Smooth muscle cell (in vitro differentiated cells): Measurements from ENCODE around the gene TLCD3A. TPM values are rescaled to one million over a fixed set of nuclear protein-coding genes. Genes with fewer than 3 reads are reported as not detected.

ENCODE experiments used
- DNase-seq: peaks from one replicate; lab custom pipeline; 2025; ENCODE audit not compliant: unreplicated experiment; lab: John Stamatoyannopoulos, UW
- H2AFZ ChIP-seq: fragments of 200-600 bp; sonication (generic); 2 replicates; pipeline ENCODE4 v1.6.0; 2016; ENCODE audit warnings: antibody characterized with exemption, low read depth, mild to moderate bottlenecking
- H3F3A ChIP-seq: fragments of 200-600 bp; sonication (generic); 2 replicates; pipeline ENCODE4 v1.6.0; 2017; ENCODE audit warnings: antibody characterized with exemption, low read depth
- H3K27ac ChIP-seq: fragments of 200-600 bp; sonication (generic); 2 replicates; pipeline ENCODE4 v1.5.1; 2016; ENCODE audit warnings: low read depth, mild to moderate bottlenecking
- H3K27me3 ChIP-seq: fragments of 200-600 bp; sonication (generic); 2 replicates; pipeline ENCODE4 v1.6.1; 2016; ENCODE audit warnings: low read depth, mild to moderate bottlenecking
- H3K36me3 ChIP-seq: fragments of 200-600 bp; sonication (generic); 2 replicates; pipeline ENCODE4 v1.5.1; 2016; ENCODE audit warnings: low read depth
- H3K4me1 ChIP-seq: fragments of 200-600 bp; sonication (generic); 2 replicates; pipeline ENCODE4 v1.5.1; 2016; ENCODE audit warnings: low read depth
- H3K4me2 ChIP-seq: fragments of 200-600 bp; sonication (generic); 2 replicates; pipeline ENCODE4 v1.6.0; 2016; ENCODE audit warnings: mild to moderate bottlenecking
- H3K4me3 ChIP-seq: fragments of 200-600 bp; sonication (generic); 2 replicates; pipeline ENCODE4 v1.5.1; 2016; ENCODE audit warnings: mild to moderate bottlenecking
- H3K79me2 ChIP-seq: fragments of 200-600 bp; sonication (generic); 2 replicates; pipeline ENCODE4 v1.6.0; 2016; ENCODE audit warnings: low read depth, mild to moderate bottlenecking
- H3K9ac ChIP-seq: fragments of 200-600 bp; sonication (generic); 2 replicates; pipeline ENCODE4 v1.6.0; 2016; ENCODE audit warnings: low read depth
- H3K9me3 ChIP-seq: fragments of 200-600 bp; sonication (generic); replicated peaks from 2 replicates; pipeline ENCODE4 v1.5.1; 2016; ENCODE audit warnings: low read depth
- H4K20me1 ChIP-seq: fragments of 200-600 bp; sonication (generic); 2 replicates; pipeline ENCODE4 v1.6.0; 2016; ENCODE audit warnings: low read depth
- WGBS: methylation state at CpG from one replicate; pipeline ENCODE4 v1.1.7; 2016; ENCODE audit warnings: low lambda C conversion rate; 5-methylcytosine and 5-hydroxymethylcytosine counted together
- polyA plus RNA-seq: library from polyadenylated mRNA; unstranded; fragments of >200 nt; fragmentation: Nextera tagmentation; extraction: Ambion mirVana; gene quantifications from 2 replicates; pipeline ENCODE4 v1.2.1, GENCODE V29; 2016
- total RNA-seq: library from RNA; depleted of rRNA; stranded (reverse); fragments of >200 nt; gene quantifications from 2 replicates; pipeline ENCODE4 v1.2.3, GENCODE V29; 2014
- TF ChIP-seq, protein P1 (sequence below): fragments of 200-600 bp; sonication (generic); IDR thresholded peaks from 2 replicates; pipeline ENCODE4 v1.5.1; 2017; ENCODE audit warnings: borderline replicate concordance, mild to moderate bottlenecking, antibody characterized with exemption; ENCODE audit not compliant: insufficient read depth, poor library complexity, severe bottlenecking

The TLCD3A gene
- total and polyA plus RNA-seq, 2 experiments from 2014 or later, result 21.9 to 23.0 TPM

DNA sequence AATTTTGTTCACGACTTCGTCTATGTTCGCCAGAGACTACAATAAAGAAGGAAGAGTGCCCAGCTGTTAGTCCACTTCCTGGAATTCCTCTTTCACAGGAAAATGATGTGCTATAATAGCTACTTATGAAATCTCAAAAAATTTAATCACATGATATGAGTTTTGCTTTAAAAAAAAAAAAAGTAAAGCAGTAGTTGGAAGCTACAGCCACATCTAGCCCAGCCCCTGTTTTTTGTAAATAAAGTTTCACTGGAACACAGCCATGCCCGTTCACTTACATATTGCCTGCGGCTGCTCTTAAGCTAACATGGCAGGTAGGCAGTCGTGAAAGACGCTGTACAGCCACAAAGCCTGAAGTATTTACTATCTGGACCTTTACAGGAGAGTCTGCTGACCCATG, 33.1 kb upstream of the TLCD3A start:
- Histone ChIP-seq H3K79me2 (peaks cover 15% of the 10 kb centered on the region), H3K4me1 (no peaks in the 10 kb centered on the region), H3K27me3 (no peaks in the 10 kb centered on the region), H2AFZ (no peak overlapping the region), H3K9ac (no peak overlapping the region), H3F3A (peaks cover 10% of the 10 kb centered on the region), H4K20me1 (peaks cover 16% of the 10 kb centered on the region), H3K4me2 (no peak overlapping the region), H3K36me3 (no peaks in the 10 kb centered on the region), H3K9me3 (no peaks in the 10 kb centered on the region), H3K4me3 (no peak overlapping the region), H3K27ac (peak overlapping the region; percentile 19)
- no peak for DNase-seq
- TF ChIP-seq, protein P1, sequence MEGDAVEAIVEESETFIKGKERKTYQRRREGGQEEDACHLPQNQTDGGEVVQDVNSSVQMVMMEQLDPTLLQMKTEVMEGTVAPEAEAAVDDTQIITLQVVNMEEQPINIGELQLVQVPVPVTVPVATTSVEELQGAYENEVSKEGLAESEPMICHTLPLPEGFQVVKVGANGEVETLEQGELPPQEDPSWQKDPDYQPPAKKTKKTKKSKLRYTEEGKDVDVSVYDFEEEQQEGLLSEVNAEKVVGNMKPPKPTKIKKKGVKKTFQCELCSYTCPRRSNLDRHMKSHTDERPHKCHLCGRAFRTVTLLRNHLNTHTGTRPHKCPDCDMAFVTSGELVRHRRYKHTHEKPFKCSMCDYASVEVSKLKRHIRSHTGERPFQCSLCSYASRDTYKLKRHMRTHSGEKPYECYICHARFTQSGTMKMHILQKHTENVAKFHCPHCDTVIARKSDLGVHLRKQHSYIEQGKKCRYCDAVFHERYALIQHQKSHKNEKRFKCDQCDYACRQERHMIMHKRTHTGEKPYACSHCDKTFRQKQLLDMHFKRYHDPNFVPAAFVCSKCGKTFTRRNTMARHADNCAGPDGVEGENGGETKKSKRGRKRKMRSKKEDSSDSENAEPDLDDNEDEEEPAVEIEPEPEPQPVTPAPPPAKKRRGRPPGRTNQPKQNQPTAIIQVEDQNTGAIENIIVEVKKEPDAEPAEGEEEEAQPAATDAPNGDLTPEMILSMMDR, result no peak
- WGBS, result 78% methylated on average over 7 of the region's 7 CpGs

DNA sequence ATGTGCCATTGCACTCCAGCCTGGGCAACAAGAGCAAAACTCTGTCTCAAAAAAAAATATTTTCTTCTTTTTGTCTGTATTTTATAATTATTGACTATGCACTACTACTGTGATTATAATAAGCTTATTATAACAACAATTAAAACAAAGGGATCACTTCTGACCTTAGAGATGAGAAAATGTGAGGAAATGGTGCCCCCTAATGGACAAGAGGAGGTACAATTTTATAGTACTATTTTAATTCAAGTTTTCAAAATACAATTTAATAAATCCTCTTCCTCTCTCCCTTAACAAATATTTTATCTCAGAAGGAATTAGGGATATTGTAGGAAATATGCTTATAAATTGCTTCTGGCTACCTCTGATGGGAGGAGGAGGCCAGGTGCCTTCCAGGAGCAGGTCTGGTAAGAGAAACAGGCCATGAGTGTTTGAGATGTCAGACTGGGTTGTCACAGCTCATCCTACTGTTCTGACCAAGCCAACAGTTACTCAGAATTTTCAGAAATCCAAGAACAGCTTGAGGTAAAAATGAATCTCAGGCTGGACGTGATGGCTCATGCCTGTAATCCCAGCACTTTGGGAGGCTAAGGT, 31.8 kb upstream of the TLCD3A start:
- H3K27me3 ChIP-seq, result no peaks in the 10 kb centered on the region
- no peak overlapping the region for H3K27ac ChIP-seq
- H2AFZ ChIP-seq, result no peak overlapping the region
- no peak overlapping the region for H3K4me2 ChIP-seq
- no peaks in the 10 kb centered on the region for H3K4me1 ChIP-seq
- TF ChIP-seq, protein P1, result peak; percentile 77
- no peaks in the 10 kb centered on the region for H3K36me3 ChIP-seq
- H3F3A ChIP-seq, result peaks cover 5% of the 10 kb centered on the region
- peaks cover 28% of the 10 kb centered on the region for H4K20me1 ChIP-seq
- H3K9me3 ChIP-seq, result no peaks in the 10 kb centered on the region
- DNase-seq, result no peak
- no peak overlapping the region for H3K4me3 ChIP-seq
- 47% methylated on average over 1 of the region's 1 CpG for WGBS
- H3K79me2 ChIP-seq, result peaks cover 24% of the 10 kb centered on the region
- H3K9ac ChIP-seq, result no peak overlapping the region

DNA sequence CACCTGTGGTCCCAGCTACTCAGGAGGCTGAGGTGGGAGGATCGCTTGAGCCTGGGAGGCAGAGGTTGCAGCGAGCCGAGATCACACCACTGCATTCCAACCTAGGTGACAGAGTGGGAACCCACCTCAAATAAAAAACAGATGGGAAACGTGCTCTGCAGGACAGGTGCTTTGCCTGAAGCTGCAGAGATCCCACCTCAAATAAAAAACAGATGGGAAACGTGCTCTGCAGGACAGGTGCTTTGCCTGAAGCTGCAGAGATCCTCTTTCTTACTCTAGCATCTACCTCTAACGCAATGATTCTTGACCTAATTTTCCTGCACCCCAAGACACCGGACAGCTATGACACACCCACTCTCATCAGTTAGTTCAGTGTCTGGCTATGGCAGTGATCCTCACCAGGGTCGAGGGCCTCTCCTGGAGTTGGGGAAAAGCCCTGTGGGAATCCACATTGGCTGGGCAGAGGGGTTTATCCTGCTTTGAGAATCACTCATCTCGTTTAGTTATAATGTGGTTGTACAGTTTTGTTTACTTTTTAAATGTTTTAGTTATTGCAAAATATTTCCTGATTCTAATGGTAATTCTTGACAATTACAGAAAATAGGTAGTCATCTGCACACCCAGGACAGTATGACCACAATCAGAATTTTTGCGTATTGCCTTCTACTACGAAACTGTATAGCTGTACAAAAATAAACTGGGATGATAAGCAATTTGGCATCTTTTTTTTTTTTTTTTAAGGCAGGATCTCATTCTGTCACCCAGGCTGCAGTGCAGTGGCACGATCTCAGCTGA, 29.1 kb upstream of the TLCD3A start:
- H3K9me3 ChIP-seq, result no peaks in the 10 kb centered on the region
- no peak overlapping the region for H3K9ac ChIP-seq
- H2AFZ ChIP-seq, result no peak overlapping the region
- peaks cover 5% of the 10 kb centered on the region for H3F3A ChIP-seq
- peaks cover 33% of the 10 kb centered on the region for H4K20me1 ChIP-seq
- no peak overlapping the region for H3K4me3 ChIP-seq
- TF ChIP-seq, protein P1, result no peak
- no peaks in the 10 kb centered on the region for H3K4me1 ChIP-seq
- DNase-seq, result no peak
- no peak overlapping the region for H3K4me2 ChIP-seq
- WGBS, result 86% methylated on average over 12 of the region's 12 CpGs
- no peaks in the 10 kb centered on the region for H3K36me3 ChIP-seq
- H3K27ac ChIP-seq, result peak overlapping the region; percentile 41
- no peaks in the 10 kb centered on the region for H3K27me3 ChIP-seq
- H3K79me2 ChIP-seq, result peaks cover 40% of the 10 kb centered on the region
